GM20000 (cell line): ENCODE results near the gene SLCO4A1.

Experiments
- DNase-seq: peaks from one replicate; pipeline ENCODE4 v3.0.0; 2012; ENCODE audit warnings: low spot score
- CTCF ChIP-seq: IDR thresholded peaks from 2 replicates; pipeline ENCODE4 v1.5.1; 2012; ENCODE audit warnings: mild to moderate bottlenecking, control low read depth; ENCODE audit errors: extremely low read depth, missing control alignments

The SLCO4A1 gene

GRCh38 chr20:62716941-62717310, 74.6 kb downstream of the SLCO4A1 start:
- DNase-seq, result no peak
- no peak for TF ChIP-seq CTCF

GRCh38 chr20:62717933-62718332, 75.6 kb downstream of the SLCO4A1 start:
- DNase-seq, result no peak
- TF ChIP-seq CTCF, result no peak

GRCh38 chr20:62718546-62718945, 76.2 kb downstream of the SLCO4A1 start:
- TF ChIP-seq CTCF, result no peak

GRCh38 chr20:62719250-62719935, 77.1 kb downstream of the SLCO4A1 start:
- no peak for DNase-seq
- TF ChIP-seq CTCF, result no peak

More at GRCh38 chr20:62718546-62718945, 76.2 kb downstream of the SLCO4A1 start:
- DNase-seq, result no peak
